Measurements from ENCODE around the gene C16orf46. TPM values are rescaled to one million over a fixed set of nuclear protein-coding genes. Genes with fewer than 3 reads are reported as not detected.

Gene C16orf46
- total RNA-seq, 1 experiment from 2014 or later: 2.0 TPM

DNA sequence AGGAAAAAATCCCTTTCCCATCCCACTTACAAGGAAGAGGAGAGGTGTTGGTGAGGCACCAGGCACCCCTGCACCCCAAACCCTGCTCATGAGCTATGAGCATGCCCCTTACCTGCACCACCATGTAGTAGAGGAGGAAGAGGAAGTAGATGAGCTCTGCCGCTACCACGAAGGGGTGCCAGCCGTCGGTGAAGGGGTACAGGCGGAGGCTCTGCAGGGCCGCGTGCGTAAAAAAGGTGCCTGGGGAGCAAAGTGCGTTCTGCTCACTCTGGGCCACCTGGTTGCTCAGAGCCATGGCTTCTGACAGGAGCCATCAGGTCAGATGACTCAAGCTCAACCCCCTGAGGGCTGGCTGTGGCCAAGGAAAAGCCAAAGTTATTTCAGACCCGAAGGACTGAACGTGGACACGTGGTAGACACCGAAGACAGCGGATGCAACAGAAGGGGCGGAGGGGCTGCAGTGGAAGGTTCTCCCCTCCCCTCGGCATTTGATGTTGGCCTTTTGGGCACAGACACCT lies 44.5 kb upstream of the C16orf46 start:
- H3K56ac ChIP-seq (ENCODE audit: insufficient read length, low read depth, low read length): no peak overlapping the region
- no peak overlapping the region for H2BK20ac ChIP-seq (ENCODE audit: low read depth, low read length, poor library complexity, severe bottlenecking)
- H3K79me1 ChIP-seq (ENCODE audit: insufficient read depth, low read depth, low read length, poor library complexity, severe bottlenecking): no peaks in the 10 kb centered on the region
- peaks cover 4% of the 10 kb centered on the region for H3K27me3 Mint-ChIP-seq (ENCODE audit: low read depth)
- H3K4me2 ChIP-seq (ENCODE audit: insufficient read depth, insufficient read length, low read length): no peak overlapping the region
- no peak overlapping the region for H3K4me3 Mint-ChIP-seq
- no peaks in the 10 kb centered on the region for H3K4me1 ChIP-seq (ENCODE audit: insufficient read depth, low read length)
- no peaks in the 10 kb centered on the region for H3K27me3 ChIP-seq (ENCODE audit: insufficient read depth, low read length)
- WGBS (ENCODE audit: extremely low coverage, insufficient read length, low lambda C conversion rate): no CpG with 5 or more reads among the region's 16 CpGs
- H3K18ac ChIP-seq (ENCODE audit: insufficient read length, low read depth, low read length): no peak overlapping the region
- H3K27ac ChIP-seq (ENCODE audit: insufficient read length, low read depth, low read length): no peak overlapping the region
- H3K23me2 ChIP-seq (ENCODE audit: insufficient read length, low read depth, low read length, poor library complexity, severe bottlenecking): no peaks in the 10 kb centered on the region
- no peaks in the 10 kb centered on the region for H3K9me3 Mint-ChIP-seq
- no peak overlapping the region for H3K27ac Mint-ChIP-seq
- H3T11ph ChIP-seq (ENCODE audit: low read length): no peak overlapping the region
- no peak for TF ChIP-seq CTCF (conservative IDR thresholded peaks at IDR 0.05)
- H3K9ac ChIP-seq (ENCODE audit: extremely low read depth, insufficient read length, low read length): no peak overlapping the region
- H4K20me1 ChIP-seq (ENCODE audit: control insufficient read depth, insufficient read depth, insufficient read length): no peaks in the 10 kb centered on the region
- no peaks in the 10 kb centered on the region for H3K9me3 ChIP-seq (ENCODE audit: control insufficient read depth, low read depth, low read length)
- no peak overlapping the region for H4K91ac ChIP-seq (ENCODE audit: insufficient read length, low read depth, low read length)
- no peak overlapping the region for H2AFZ ChIP-seq (ENCODE audit: low read length)
- no peak overlapping the region for H3K4ac ChIP-seq (ENCODE audit: low read depth, low read length)
- no peak overlapping the region for H2BK5ac ChIP-seq (ENCODE audit: insufficient read length, low read length)
- no peak overlapping the region; the same call in 1 of the 2 replicates for H3K14ac ChIP-seq (ENCODE audit: insufficient read depth, low read length)
- H3K23ac ChIP-seq (ENCODE audit: insufficient read length, low read depth, low read length): no peak overlapping the region
- H2AK5ac ChIP-seq (ENCODE audit: insufficient read length, low read length): no peak overlapping the region
- no peak overlapping the region for H2BK12ac ChIP-seq (ENCODE audit: insufficient read length, low read depth, low read length)
- H3K4me1 Mint-ChIP-seq: no peaks in the 10 kb centered on the region
- no peak for DNase-seq
- no peak overlapping the region for H2BK15ac ChIP-seq (ENCODE audit: low read depth, low read length)
- no peak overlapping the region for H4K5ac ChIP-seq (ENCODE audit: insufficient read length, low read depth, low read length)
- H3K79me2 ChIP-seq (ENCODE audit: insufficient read depth, low read length): no peaks in the 10 kb centered on the region
- H4K8ac ChIP-seq (replicated peaks; ENCODE audit: insufficient read length, low read depth, low read length): no peak overlapping the region
- no peak overlapping the region for H2BK120ac ChIP-seq (ENCODE audit: low read depth, low read length, poor library complexity, severe bottlenecking)
- no peaks in the 10 kb centered on the region for H3K36me3 Mint-ChIP-seq (ENCODE audit: insufficient read depth in 1 of 3, low read depth in 3 of 3)
